ENCODE measurements around the gene C14orf132.

- TF ChIP-seq CTCF (IDR thresholded peaks at IDR 0.05) = no peak
- no peak for TF ChIP-seq POLR2A (IDR thresholded peaks at IDR 0.05; ENCODE audit: low read depth)
- no peak for TF ChIP-seq POLR2AphosphoS5 (IDR thresholded peaks at IDR 0.05)
- no peak for TF ChIP-seq EP300 (IDR thresholded peaks at IDR 0.05)
Observed at GRCh38 chr14:96081767-96082400, 42.7 kb downstream of the C14orf132 start.

All from esophagus muscularis mucosa (tissue), 4 donors.